Nephron (organoid): ENCODE measurements around the gene CD1D.

ENCODE experiments used
- H3K27ac Mint-ChIP-seq, 3 experiments: 2 replicates each; pipeline ENCODE4 v1.8.0; 2020; ENCODE audit warnings: mixed read lengths in 3 of 3, mild to moderate bottlenecking in 2 of 3, moderate library complexity in 1 of 3
- H3K27me3 Mint-ChIP-seq: 2 replicates; pipeline ENCODE4 v1.8.0; 2021; ENCODE audit warnings: low read depth, mild to moderate bottlenecking, moderate library complexity, mixed read lengths
- H3K36me3 Mint-ChIP-seq: 2 replicates; pipeline ENCODE4 v1.8.0; 2020; ENCODE audit warnings: low read depth, mixed read lengths
- H3K4me1 Mint-ChIP-seq: 2 replicates; pipeline ENCODE4 v1.8.0; 2020; ENCODE audit warnings: mixed read lengths
- H3K4me3 Mint-ChIP-seq, 3 experiments: 2 replicates each; pipeline ENCODE4 v1.8.0; 2020; ENCODE audit warnings: mild to moderate bottlenecking in 3 of 3, mixed read lengths in 3 of 3, moderate library complexity in 2 of 3
- H3K9me3 Mint-ChIP-seq: 2 replicates; pipeline ENCODE4 v1.8.0; 2020; ENCODE audit warnings: mixed read lengths
- CTCF ChIP-seq, 3 experiments: fragments of 200-600 bp; sonication (generic); IDR thresholded peaks; one replicate each; pipeline ENCODE4 v1.5.0; 2021; ENCODE audit warnings: antibody characterized with exemption in 3 of 3; ENCODE audit not compliant: unreplicated experiment in 3 of 3

The CD1D gene

GRCh38 chr1:158146739-158147138, 34.0 kb upstream of the CD1D start:
- peaks cover 14% of the 10 kb centered on the region for H3K4me1 Mint-ChIP-seq
- H3K27ac Mint-ChIP-seq: peak overlapping the region in 1 of 3 experiments; percentile 38
- TF ChIP-seq CTCF (IDR thresholded peaks at IDR 0.05; ENCODE audit: unreplicated experiment in 3 of 3): no peak
- no peaks in the 10 kb centered on the region for H3K9me3 Mint-ChIP-seq
- H3K36me3 Mint-ChIP-seq: no peaks in the 10 kb centered on the region
- H3K27me3 Mint-ChIP-seq: no peaks in the 10 kb centered on the region
- no peak overlapping the region for H3K4me3 Mint-ChIP-seq

DNA sequence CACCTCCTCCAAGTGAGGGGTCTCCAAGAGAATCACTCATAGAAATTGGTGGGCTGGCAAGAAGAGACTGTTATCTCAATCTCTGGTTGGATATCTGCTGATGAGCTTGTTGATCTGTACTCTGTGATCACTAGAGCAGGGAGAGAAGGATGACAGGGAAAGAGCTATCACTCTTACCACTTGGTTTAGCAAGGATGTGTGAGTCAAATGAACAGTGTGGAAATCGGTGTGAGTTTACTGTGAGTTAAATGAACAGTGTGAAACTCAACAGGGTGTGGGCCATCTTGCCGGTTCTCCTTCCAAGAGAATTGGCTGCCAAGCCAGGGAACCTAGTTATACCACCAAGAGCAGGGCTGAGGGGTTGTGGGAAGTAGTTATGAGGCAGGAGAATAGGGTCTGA, 33.3 kb upstream of the CD1D start:
- TF ChIP-seq CTCF (IDR thresholded peaks at IDR 0.05; ENCODE audit: unreplicated experiment in 3 of 3): no peak
- Mint-ChIP-seq H3K4me3 (peak overlapping the region in 1 of 3 experiments; percentile 9), H3K36me3 (no peaks in the 10 kb centered on the region), H3K9me3 (no peaks in the 10 kb centered on the region), H3K4me1 (peaks cover 12% of the 10 kb centered on the region), H3K27ac (peak overlapping the region in 1 of 3 experiments; percentile 38), H3K27me3 (no peaks in the 10 kb centered on the region)

GRCh38 chr1:158147869-158148268, 32.8 kb upstream of the CD1D start:
- Mint-ChIP-seq H3K36me3 (no peaks in the 10 kb centered on the region), H3K27me3 (no peaks in the 10 kb centered on the region), H3K4me1 (peaks cover 12% of the 10 kb centered on the region), H3K9me3 (no peaks in the 10 kb centered on the region), H3K27ac (no peak overlapping the region), H3K4me3 (no peak overlapping the region)
- no peak for TF ChIP-seq CTCF (IDR thresholded peaks at IDR 0.05; ENCODE audit: unreplicated experiment in 3 of 3)

DNA sequence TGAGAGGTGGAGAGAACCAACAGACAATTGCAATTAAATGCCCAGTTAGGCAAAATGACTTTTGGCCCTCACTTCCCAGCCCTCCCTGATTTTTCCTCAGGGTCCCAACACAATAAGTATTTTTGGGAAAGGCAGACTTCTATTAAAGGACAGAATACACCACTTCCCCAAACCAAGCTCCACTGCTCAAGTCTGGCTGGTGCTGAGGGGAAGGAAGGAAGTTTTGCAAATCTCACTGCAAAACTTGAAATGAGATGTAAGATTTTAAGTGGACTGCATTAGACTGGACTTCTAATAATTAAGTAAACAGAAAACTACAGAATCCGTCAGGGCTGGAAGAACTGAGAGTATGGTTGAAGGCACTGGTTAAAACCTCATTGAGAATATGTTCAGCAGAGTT, 32.2 kb upstream of the CD1D start:
- Mint-ChIP-seq H3K4me1 (peaks cover 12% of the 10 kb centered on the region), H3K36me3 (no peaks in the 10 kb centered on the region), H3K9me3 (no peaks in the 10 kb centered on the region), H3K27ac (peak overlapping the region in 2 of 3 experiments; percentile 41 to 43), H3K27me3 (no peaks in the 10 kb centered on the region), H3K4me3 (peak overlapping the region; percentile 78 to 80 (median 79))
- TF ChIP-seq CTCF (IDR thresholded peaks at IDR 0.05; ENCODE audit: unreplicated experiment in 3 of 3): no peak

- H3K9me3 Mint-ChIP-seq: no peaks in the 10 kb centered on the region
- TF ChIP-seq CTCF (IDR thresholded peaks at IDR 0.05; ENCODE audit: unreplicated experiment in 3 of 3): no peak
- H3K4me3 Mint-ChIP-seq: peak overlapping the region; percentile 78 to 80 (median 79)
- no peaks in the 10 kb centered on the region for H3K36me3 Mint-ChIP-seq
- H3K27me3 Mint-ChIP-seq: peaks cover 4% of the 10 kb centered on the region
- H3K27ac Mint-ChIP-seq: peak overlapping the region in 2 of 3 experiments; percentile 43 to 49
- H3K4me1 Mint-ChIP-seq: peaks cover 12% of the 10 kb centered on the region
These were observed 31.5 kb upstream of the CD1D start for GRCh38 chr1:158149175-158149574.

DNA sequence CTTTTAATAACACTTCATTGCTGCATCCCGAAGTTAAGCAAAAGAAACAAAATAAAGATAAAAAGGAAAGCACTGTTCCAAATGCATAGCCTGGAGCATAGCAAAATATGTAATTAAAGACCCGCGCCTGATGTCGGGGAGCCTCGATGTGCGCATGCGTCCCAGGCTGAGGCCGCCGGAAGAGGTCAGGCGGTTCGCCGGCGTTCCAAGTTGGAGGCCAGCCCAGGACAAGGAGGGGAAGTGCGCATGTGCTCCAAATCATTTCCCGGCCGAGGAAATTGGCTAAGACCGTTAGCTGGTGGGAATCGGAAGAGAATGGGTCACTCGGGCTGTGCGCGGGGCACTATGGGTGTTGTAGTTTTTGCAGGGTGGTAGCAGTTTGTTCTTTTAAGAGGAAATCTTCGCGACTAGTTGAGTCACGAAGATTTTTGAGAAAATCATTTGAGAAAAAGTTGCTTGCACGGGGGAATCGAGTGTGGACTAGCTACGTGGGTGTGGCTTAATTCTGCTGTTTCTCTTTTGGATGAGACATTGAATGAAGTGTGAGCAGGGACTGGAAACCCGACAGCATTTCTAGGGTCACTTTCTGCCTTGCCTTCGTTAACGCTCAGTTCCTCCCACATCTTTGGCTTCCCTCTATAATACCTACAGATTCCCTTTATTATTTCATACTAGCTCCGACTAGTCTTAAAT, 31.0 kb upstream of the CD1D start:
- H3K27me3 Mint-ChIP-seq: peaks cover 7% of the 10 kb centered on the region
- peaks cover 12% of the 10 kb centered on the region for H3K4me1 Mint-ChIP-seq
- peak overlapping the region; percentile 4 to 49 (median 43) for H3K27ac Mint-ChIP-seq
- no peaks in the 10 kb centered on the region for H3K9me3 Mint-ChIP-seq
- H3K36me3 Mint-ChIP-seq: no peaks in the 10 kb centered on the region
- peak overlapping the region; percentile 78 to 80 (median 79) for H3K4me3 Mint-ChIP-seq
- TF ChIP-seq CTCF (IDR thresholded peaks at IDR 0.05; ENCODE audit: unreplicated experiment in 3 of 3): no peak
